ENCODE measurements around the gene PRKAR1B. TPM values are rescaled to one million over a fixed set of nuclear protein-coding genes. Genes with fewer than 3 reads are reported as not detected.

PRKAR1B gene
- total RNA-seq, 1 experiment from 2014 or later = 20.4 TPM

DNA sequence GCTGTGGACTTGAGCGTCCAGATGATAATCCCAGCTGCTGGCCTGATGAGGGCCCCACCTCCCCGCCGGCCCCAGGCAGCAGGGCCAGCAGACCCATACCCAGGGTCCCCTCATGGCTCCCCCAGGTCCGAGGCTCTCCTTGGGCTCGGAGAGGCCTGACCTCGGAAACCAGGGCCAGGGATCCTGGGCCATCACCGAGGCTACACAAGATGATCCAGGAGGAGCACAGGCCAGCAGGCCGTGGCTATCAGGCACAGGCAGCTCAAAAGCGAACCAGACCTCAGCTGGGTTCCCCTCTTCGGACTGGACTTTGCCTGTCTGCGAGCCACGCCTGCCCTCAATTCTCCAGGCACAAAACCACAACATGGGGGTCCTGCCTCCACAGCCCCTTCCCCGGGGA, 224.8 kb downstream of the PRKAR1B start:
- H3K27me3 ChIP-seq = no peaks in the 10 kb centered on the region
- no peaks in the 10 kb centered on the region for H3K9me3 ChIP-seq
- no peaks in the 10 kb centered on the region for H3K36me3 ChIP-seq
- no peak for DNase-seq
- H3K4me3 ChIP-seq = no peak overlapping the region

DNA sequence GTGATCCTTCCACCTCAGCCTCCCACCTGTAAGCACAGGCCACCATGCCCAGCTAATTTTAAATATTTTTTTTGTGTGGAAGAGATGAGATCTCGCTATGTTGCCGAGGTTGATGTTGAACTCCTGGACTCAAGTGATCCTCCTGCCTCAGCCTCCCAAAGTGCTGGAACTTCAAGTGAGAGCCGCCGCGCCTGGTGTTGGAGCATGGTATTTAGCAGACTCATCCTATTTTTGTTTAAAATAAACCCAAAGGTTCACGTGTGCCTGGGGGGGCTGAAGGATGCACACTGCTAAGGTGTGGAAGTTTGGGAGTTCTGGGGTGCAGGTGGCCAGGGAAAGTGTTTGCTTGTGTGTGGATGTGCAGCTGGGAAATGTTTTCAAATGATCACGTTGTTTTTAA, 225.6 kb downstream of the PRKAR1B start:
- Histone ChIP-seq H3K9me3 (no peaks in the 10 kb centered on the region), H3K4me3 (no peak overlapping the region), H3K27me3 (no peaks in the 10 kb centered on the region), H3K36me3 (no peaks in the 10 kb centered on the region)
- no peak for DNase-seq

- DNase-seq = no peak
- no peaks in the 10 kb centered on the region for H3K27me3 ChIP-seq
- no peak overlapping the region for H3K4me3 ChIP-seq
- H3K9me3 ChIP-seq = no peaks in the 10 kb centered on the region
- no peaks in the 10 kb centered on the region for H3K36me3 ChIP-seq
These were observed 226.3 kb downstream of the PRKAR1B start for GRCh38 chr7:500521-501420.

DNA sequence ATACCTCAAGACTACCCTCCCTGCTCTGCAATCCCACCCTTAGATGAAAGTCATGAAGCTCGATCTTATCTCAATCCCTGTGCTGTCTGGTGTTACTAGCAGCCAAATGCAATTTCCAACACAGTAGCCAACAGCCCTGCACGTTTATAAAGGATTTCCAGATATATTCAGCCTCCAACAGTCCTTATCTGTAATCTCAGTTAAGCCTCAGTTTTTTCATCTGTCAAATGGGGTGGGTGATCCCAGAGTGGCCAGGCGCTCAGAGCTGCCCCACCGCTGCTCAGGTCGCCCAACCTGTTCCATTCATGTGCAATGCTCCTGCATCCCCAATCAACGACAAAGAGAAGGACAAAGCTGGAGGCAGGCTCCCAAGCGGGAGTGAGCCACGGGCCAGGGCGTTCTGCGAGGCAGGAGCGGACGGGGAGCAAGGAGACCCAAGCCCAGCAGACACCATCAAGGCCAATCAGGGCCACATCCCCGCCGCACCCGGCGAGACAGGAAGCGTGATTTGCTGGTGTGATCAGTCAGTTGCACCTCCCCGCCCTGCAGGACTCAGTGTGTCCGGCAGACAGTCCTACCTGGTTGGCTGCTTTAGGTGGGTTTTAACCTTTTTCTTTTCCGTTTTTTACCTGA, 227.1 kb downstream of the PRKAR1B start:
- Histone ChIP-seq H3K9me3 (no peaks in the 10 kb centered on the region), H3K36me3 (no peaks in the 10 kb centered on the region), H3K4me3 (no peak overlapping the region), H3K27me3 (no peaks in the 10 kb centered on the region)
- no peak for DNase-seq

Other genes starting within 250 kb of the PRKAR1B start
- 4.9 and 33.7 TPM in 2 replicates for gene PDGFA, start 207.4 kb downstream of the PRKAR1B start, total RNA-seq (2014; rRNA removed; shearing (Covaris generic); ENCODE audit: low replicate concordance)
- gene DNAAF5, start 582 bp downstream of the PRKAR1B start, total RNA-seq (2014; rRNA removed; shearing (Covaris generic); ENCODE audit: low replicate concordance) = 23.7 and 31.4 TPM in 2 replicates
- gene SUN1, start 105.2 kb upstream of the PRKAR1B start, total RNA-seq (2014; rRNA removed; shearing (Covaris generic); ENCODE audit: low replicate concordance) = 109 and 157 TPM in 2 replicates
- 58.2 and 58.9 TPM in 2 replicates for gene GET4, start 149.3 kb upstream of the PRKAR1B start, total RNA-seq (2014; rRNA removed; shearing (Covaris generic); ENCODE audit: low replicate concordance)
- 7.6 and 9.6 TPM in 2 replicates for gene ADAP1, start 227.4 kb upstream of the PRKAR1B start, total RNA-seq (2014; rRNA removed; shearing (Covaris generic); ENCODE audit: low replicate concordance)
- gene COX19, start 248.3 kb upstream of the PRKAR1B start, total RNA-seq (2014; rRNA removed; shearing (Covaris generic); ENCODE audit: low replicate concordance) = 4.4 and 10.1 TPM in 2 replicates

Measured in MG63 (cell line).